ENCODE results near the gene CFB. TPM values are rescaled to one million over a fixed set of nuclear protein-coding genes. Genes with fewer than 3 reads are reported as not detected.

The CFB gene
- total RNA-seq (2021): 1.4 to 2.7 TPM (median 1.4 TPM) in 3 replicates
- Bru-seq, nascent RNA: not detected
- long read RNA-seq, experiment 1: 0 reads
- long read RNA-seq, experiment 2: 0 reads
- long read RNA-seq, experiment 3: 0 reads

DNA sequence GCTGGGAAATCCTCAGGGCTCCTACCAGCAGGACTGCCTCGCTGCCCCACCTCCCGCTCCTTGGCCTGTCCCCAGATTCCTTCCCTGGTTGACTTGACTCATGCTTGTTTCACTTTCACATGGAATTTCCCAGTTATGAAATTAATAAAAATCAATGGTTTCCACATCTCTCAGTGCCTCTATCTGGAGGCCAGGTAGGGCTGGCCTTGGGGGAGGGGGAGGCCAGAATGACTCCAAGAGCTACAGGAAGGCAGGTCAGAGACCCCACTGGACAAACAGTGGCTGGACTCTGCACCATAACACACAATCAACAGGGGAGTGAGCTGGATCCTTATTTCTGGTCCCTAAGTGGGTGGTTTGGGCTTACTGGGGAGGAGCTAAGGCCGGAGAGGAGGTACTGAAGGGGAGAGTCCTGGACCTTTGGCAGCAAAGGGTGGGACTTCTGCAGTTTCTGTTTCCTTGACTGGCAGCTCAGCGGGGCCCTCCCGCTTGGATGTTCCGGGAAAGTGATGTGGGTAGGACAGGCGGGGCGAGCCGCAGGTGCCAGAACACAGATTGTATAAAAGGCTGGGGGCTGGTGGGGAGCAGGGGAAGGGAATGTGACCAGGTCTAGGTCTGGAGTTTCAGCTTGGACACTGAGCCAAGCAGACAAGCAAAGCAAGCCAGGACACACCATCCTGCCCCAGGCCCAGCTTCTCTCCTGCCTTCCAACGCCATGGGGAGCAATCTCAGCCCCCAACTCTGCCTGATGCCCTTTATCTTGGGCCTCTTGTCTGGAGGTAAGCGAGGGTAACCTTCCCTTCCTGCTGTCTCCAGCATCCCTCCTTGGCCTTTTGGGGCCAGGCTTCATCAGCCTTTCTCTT, at the start of gene CFB:
Gene CFB, plus strand, starts transcription at position 589 of the 863 bp plus-strand sequence. Its CDS starts 127 bp downstream, at position 716.
- ChIA-PET CTCF (interaction anchor here (0.8 to 1.1 kb wide), 4 partner anchors 23 to 176 kb away, joined by 3 to 7 read pairs (median 4); no protein-coding TSS in a partner anchor), POLR2A (interaction anchor here (0.7 kb wide), 1 partner anchor 118 kb away, joined by 3 read pairs; the partner anchor contains the start of gene HSPA1B)
- Mint-ChIP-seq H3K27ac (peak within 1 kb of the TSS; percentile 42; the same call in 1 of the 2 replicates), H3K4me1 (peaks cover 4% of the 10 kb centered on the region), H3K27me3 (ENCODE audit: low read depth) (peaks cover 58% of the 10 kb centered on the region), H3K9me3 (no peaks in the 10 kb centered on the region), H3K36me3 (peaks cover 1% of the 10 kb centered on the region; the same call in 1 of the 2 replicates), H3K4me3 (no peak within 1 kb of the TSS)
- DNase-seq (ENCODE audit: low spot score) (peak; percentile 44), ATAC-seq (peak; percentile 72)
- TF ChIP-seq GABPB1 (CRISPR knock-in tag; IDR thresholded peaks at IDR 0.05) (0 out of 2 replicates have a peak, but pooled peaks have one; percentile 32), NR2C2 (CRISPR knock-in tag; IDR thresholded peaks at IDR 0.05) (no peak), ELF4 (CRISPR knock-in tag; IDR thresholded peaks at IDR 0.05; ENCODE audit: low read depth) (no peak)

GRCh38 chr6:31896493-31896855, 49.4 kb upstream of the CFB start:
- no peak for DNase-seq (ENCODE audit: low spot score)
- POLR2A ChIA-PET: interaction anchor here (0.6 to 2.1 kb wide), 2 partner anchors 10 to 69 kb away, joined by 3 to 6 read pairs; partner anchors contain the start of gene HSPA1B
- H3K4me3 Mint-ChIP-seq: peak overlapping the region; percentile 77
- no peaks in the 10 kb centered on the region for H3K27me3 Mint-ChIP-seq (ENCODE audit: low read depth)
- peaks cover 15% of the 10 kb centered on the region for H3K4me1 Mint-ChIP-seq
- H3K9me3 Mint-ChIP-seq: no peaks in the 10 kb centered on the region
- H3K36me3 Mint-ChIP-seq: peaks cover 40% of the 10 kb centered on the region
- peak overlapping the region; percentile 85 for H3K27ac Mint-ChIP-seq
- no peak for ATAC-seq
- CTCF ChIA-PET: interaction anchor here (2.6 kb wide), 1 partner anchor 56 kb away, joined by 21 read pairs; no protein-coding TSS in a partner anchor
- TF ChIP-seq CTCF (IDR thresholded peaks at IDR 0.05) (no peak), ZNF138 (CRISPR knock-in tag; conservative IDR thresholded peaks at IDR 0.05) (no peak), PRRX2 (CRISPR knock-in tag; IDR thresholded peaks at IDR 0.05) (no peak), TEAD1 (CRISPR knock-in tag; IDR thresholded peaks at IDR 0.05) (no peak), ZBTB43 (CRISPR knock-in tag; IDR thresholded peaks at IDR 0.05) (no peak), EMX1 (CRISPR knock-in tag; IDR thresholded peaks at IDR 0.05) (no peak), ZNF532 (CRISPR knock-in tag; IDR thresholded peaks at IDR 0.05; ENCODE audit: borderline replicate concordance) (no peak), SMAD4 (CRISPR knock-in tag; IDR thresholded peaks at IDR 0.05) (no peak), ELF4 (CRISPR knock-in tag; IDR thresholded peaks at IDR 0.05; ENCODE audit: low read depth) (no peak), ETV6 (CRISPR knock-in tag; IDR thresholded peaks at IDR 0.05) (no peak), CREB1 (CRISPR knock-in tag; IDR thresholded peaks at IDR 0.05) (no peak), ZNF263 (CRISPR knock-in tag; IDR thresholded peaks at IDR 0.05; ENCODE audit: low read depth) (no peak), IRF2 (CRISPR knock-in tag; IDR thresholded peaks at IDR 0.05; ENCODE audit: borderline replicate concordance, low read depth) (no peak), ZNF396 (CRISPR knock-in tag; IDR thresholded peaks at IDR 0.05; ENCODE audit: borderline replicate concordance) (no peak), ZBTB21 (CRISPR knock-in tag; IDR thresholded peaks at IDR 0.05; ENCODE audit: borderline replicate concordance) (no peak)
- TF ChIP-seq, protein P1, sequence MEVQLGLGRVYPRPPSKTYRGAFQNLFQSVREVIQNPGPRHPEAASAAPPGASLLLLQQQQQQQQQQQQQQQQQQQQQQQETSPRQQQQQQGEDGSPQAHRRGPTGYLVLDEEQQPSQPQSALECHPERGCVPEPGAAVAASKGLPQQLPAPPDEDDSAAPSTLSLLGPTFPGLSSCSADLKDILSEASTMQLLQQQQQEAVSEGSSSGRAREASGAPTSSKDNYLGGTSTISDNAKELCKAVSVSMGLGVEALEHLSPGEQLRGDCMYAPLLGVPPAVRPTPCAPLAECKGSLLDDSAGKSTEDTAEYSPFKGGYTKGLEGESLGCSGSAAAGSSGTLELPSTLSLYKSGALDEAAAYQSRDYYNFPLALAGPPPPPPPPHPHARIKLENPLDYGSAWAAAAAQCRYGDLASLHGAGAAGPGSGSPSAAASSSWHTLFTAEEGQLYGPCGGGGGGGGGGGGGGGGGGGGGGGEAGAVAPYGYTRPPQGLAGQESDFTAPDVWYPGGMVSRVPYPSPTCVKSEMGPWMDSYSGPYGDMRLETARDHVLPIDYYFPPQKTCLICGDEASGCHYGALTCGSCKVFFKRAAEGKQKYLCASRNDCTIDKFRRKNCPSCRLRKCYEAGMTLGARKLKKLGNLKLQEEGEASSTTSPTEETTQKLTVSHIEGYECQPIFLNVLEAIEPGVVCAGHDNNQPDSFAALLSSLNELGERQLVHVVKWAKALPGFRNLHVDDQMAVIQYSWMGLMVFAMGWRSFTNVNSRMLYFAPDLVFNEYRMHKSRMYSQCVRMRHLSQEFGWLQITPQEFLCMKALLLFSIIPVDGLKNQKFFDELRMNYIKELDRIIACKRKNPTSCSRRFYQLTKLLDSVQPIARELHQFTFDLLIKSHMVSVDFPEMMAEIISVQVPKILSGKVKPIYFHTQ (CRISPR knock-in tag; IDR thresholded peaks at IDR 0.05): no peak
- TF ChIP-seq, protein P2, sequence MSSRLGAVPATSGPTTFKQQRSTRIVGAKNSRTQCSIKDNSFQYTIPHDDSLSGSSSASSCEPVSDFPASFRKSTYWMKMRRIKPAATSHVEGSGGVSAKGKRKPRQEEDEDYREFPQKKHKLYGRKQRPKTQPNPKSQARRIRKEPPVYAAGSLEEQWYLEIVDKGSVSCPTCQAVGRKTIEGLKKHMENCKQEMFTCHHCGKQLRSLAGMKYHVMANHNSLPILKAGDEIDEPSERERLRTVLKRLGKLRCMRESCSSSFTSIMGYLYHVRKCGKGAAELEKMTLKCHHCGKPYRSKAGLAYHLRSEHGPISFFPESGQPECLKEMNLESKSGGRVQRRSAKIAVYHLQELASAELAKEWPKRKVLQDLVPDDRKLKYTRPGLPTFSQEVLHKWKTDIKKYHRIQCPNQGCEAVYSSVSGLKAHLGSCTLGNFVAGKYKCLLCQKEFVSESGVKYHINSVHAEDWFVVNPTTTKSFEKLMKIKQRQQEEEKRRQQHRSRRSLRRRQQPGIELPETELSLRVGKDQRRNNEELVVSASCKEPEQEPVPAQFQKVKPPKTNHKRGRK (CRISPR knock-in tag; IDR thresholded peaks at IDR 0.05; ENCODE audit: borderline replicate concordance): no peak
- TF ChIP-seq, protein P3, sequence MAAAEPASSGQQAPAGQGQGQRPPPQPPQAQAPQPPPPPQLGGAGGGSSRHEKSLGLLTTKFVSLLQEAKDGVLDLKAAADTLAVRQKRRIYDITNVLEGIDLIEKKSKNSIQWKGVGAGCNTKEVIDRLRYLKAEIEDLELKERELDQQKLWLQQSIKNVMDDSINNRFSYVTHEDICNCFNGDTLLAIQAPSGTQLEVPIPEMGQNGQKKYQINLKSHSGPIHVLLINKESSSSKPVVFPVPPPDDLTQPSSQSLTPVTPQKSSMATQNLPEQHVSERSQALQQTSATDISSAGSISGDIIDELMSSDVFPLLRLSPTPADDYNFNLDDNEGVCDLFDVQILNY (CRISPR knock-in tag; IDR thresholded peaks at IDR 0.05): no peak
